Activated naive CD4-positive, alpha-beta T cell treated with anti-CD3 and anti-CD28 coated beads, Interleukin-2, amount 10 ng/mL, durations not matched to agents 7 days and 5 days (primary cell): ENCODE data around the gene RAD51C.
"Not testable (repeated sequence)": the region's sequence is repeated elsewhere in the genome, so short reads cannot be mapped to it uniquely, and the experiment has no call there.

Experiments
- CTCF ChIA-PET: fragments of 350-600 bp; sonication (Branson Sonifier 250); formaldehyde crosslinking; loops from one replicate; lab custom pipeline; 2021; ENCODE audit warnings: antibody characterized with exemption; lab: Charles Lee
- DNase-seq: peaks from one replicate; pipeline ENCODE4 v3.0.0-alpha.2; 2020
- H3K27ac Mint-ChIP-seq: one replicate; pipeline ENCODE4 v1.8.0; 2021; ENCODE audit warnings: mild to moderate bottlenecking, moderate library complexity, mixed read lengths
- H3K27me3 Mint-ChIP-seq: one replicate; pipeline ENCODE4 v1.8.0; 2021; ENCODE audit warnings: mild to moderate bottlenecking, mixed read lengths
- H3K36me3 Mint-ChIP-seq: one replicate; pipeline ENCODE4 v1.8.0; 2021; ENCODE audit warnings: mixed read lengths
- H3K4me1 Mint-ChIP-seq: one replicate; pipeline ENCODE4 v1.8.0; 2021; ENCODE audit warnings: mixed read lengths
- H3K4me3 Mint-ChIP-seq: one replicate; pipeline ENCODE4 v1.8.0; 2021; ENCODE audit warnings: mild to moderate bottlenecking, moderate library complexity, mixed read lengths
- H3K9me3 Mint-ChIP-seq: one replicate; pipeline ENCODE4 v1.8.0; 2021; ENCODE audit warnings: mixed read lengths

The RAD51C gene

GRCh38 chr17:58692239-58693055, at the start of gene RAD51C:
Gene RAD51C (plus strand): TSS chr17:58692602. CDS start chr17:58692644, 42 bp downstream.
- Mint-ChIP-seq H3K27ac (peak within 1 kb of the TSS; percentile 96), H3K4me1 (peaks cover 35% of the 10 kb centered on the region), H3K36me3 (peaks cover 22% of the 10 kb centered on the region), H3K9me3 (no peaks in the 10 kb centered on the region), H3K4me3 (peak within 1 kb of the TSS; percentile 94), H3K27me3 (no peaks in the 10 kb centered on the region)
- peak; percentile 93 for DNase-seq
- CTCF ChIA-PET, result interaction anchor here (0.8 to 1.1 kb wide), 2 partner anchors 174 to 375 kb away, joined by 3 to 4 read pairs; no protein-coding TSS in a partner anchor

- H3K27me3 Mint-ChIP-seq, result peaks cover 8% of the 10 kb centered on the region
- no peaks in the 10 kb centered on the region for H3K36me3 Mint-ChIP-seq
- no peak overlapping the region for H3K4me3 Mint-ChIP-seq
- CTCF ChIA-PET, result interaction anchor here (0.6 kb wide), 1 partner anchor 149 kb away, joined by 4 read pairs; no protein-coding TSS in a partner anchor
- DNase-seq, result no peak
- H3K9me3 Mint-ChIP-seq, result no peaks in the 10 kb centered on the region
- no peak overlapping the region for H3K27ac Mint-ChIP-seq
- H3K4me1 Mint-ChIP-seq, result no peaks in the 10 kb centered on the region
Observed at GRCh38 chr17:58643147-58643546, 49.3 kb upstream of the RAD51C start.

- no peak overlapping the region for H3K27ac Mint-ChIP-seq
- H3K9me3 Mint-ChIP-seq, result no peaks in the 10 kb centered on the region
- no peak for DNase-seq
- H3K4me1 Mint-ChIP-seq, result no peaks in the 10 kb centered on the region
- no peak overlapping the region for H3K4me3 Mint-ChIP-seq
- CTCF ChIA-PET, result interaction anchor here (1.0 kb wide), 1 partner anchor 11 kb away, joined by 3 read pairs; no protein-coding TSS in a partner anchor
- H3K27me3 Mint-ChIP-seq, result peaks cover 15% of the 10 kb centered on the region
- H3K36me3 Mint-ChIP-seq, result no peaks in the 10 kb centered on the region
Observed at GRCh38 chr17:58648236-58648635, 44.2 kb upstream of the RAD51C start.

- H3K9me3 Mint-ChIP-seq, DNase-seq, CTCF ChIA-PET, H3K36me3 Mint-ChIP-seq: not testable (repeated sequence)
- H3K27me3 Mint-ChIP-seq, result peaks cover 16% of the 10 kb centered on the region
- H3K4me1 Mint-ChIP-seq, result peaks cover 26% of the 10 kb centered on the region
- peak overlapping the region; percentile 95 for H3K27ac Mint-ChIP-seq
- peak overlapping the region; percentile 74 for H3K4me3 Mint-ChIP-seq
Observed at GRCh38 chr17:58657962-58658803, 34.2 kb upstream of the RAD51C start.

- CTCF ChIA-PET, result no interaction called here
- H3K4me1 Mint-ChIP-seq, result peaks cover 26% of the 10 kb centered on the region
- H3K9me3 Mint-ChIP-seq, result peaks cover 4% of the 10 kb centered on the region
- H3K27ac Mint-ChIP-seq, result peak overlapping the region; percentile 95
- DNase-seq, result peak; percentile 81
- H3K4me3 Mint-ChIP-seq, result peak overlapping the region; percentile 74
- H3K36me3 Mint-ChIP-seq, result no peaks in the 10 kb centered on the region
- H3K27me3 Mint-ChIP-seq, result peaks cover 16% of the 10 kb centered on the region
Observed at GRCh38 chr17:58658804-58659713, 33.3 kb upstream of the RAD51C start.

- peaks cover 16% of the 10 kb centered on the region for H3K27me3 Mint-ChIP-seq
- peak overlapping the region; percentile 95 for H3K27ac Mint-ChIP-seq
- CTCF ChIA-PET, DNase-seq, H3K9me3 Mint-ChIP-seq, H3K36me3 Mint-ChIP-seq: not testable (repeated sequence)
- peaks cover 26% of the 10 kb centered on the region for H3K4me1 Mint-ChIP-seq
- peak overlapping the region; percentile 74 for H3K4me3 Mint-ChIP-seq
Observed at GRCh38 chr17:58659714-58660084, 32.7 kb upstream of the RAD51C start.

- CTCF ChIA-PET, result interaction anchor here (1.0 kb wide), 1 partner anchor 142 kb away, joined by 3 read pairs; no protein-coding TSS in a partner anchor
- H3K4me1 Mint-ChIP-seq, result peaks cover 26% of the 10 kb centered on the region
- H3K27ac Mint-ChIP-seq, result no peak overlapping the region
- no peaks in the 10 kb centered on the region for H3K36me3 Mint-ChIP-seq
- H3K4me3 Mint-ChIP-seq, result peak overlapping the region; percentile 59
- H3K9me3 Mint-ChIP-seq, result peaks cover 4% of the 10 kb centered on the region
- H3K27me3 Mint-ChIP-seq, result peaks cover 16% of the 10 kb centered on the region
- no peak for DNase-seq
Observed at GRCh38 chr17:58660621-58661020, 31.8 kb upstream of the RAD51C start.

- Mint-ChIP-seq H3K4me1 (peaks cover 28% of the 10 kb centered on the region), H3K27ac (no peak overlapping the region), H3K27me3 (peaks cover 16% of the 10 kb centered on the region), H3K9me3 (peaks cover 4% of the 10 kb centered on the region), H3K36me3 (no peaks in the 10 kb centered on the region), H3K4me3 (no peak overlapping the region)
- CTCF ChIA-PET, result interaction anchor here (1.0 kb wide), 1 partner anchor 143 kb away, joined by 3 read pairs; no protein-coding TSS in a partner anchor
- DNase-seq, result no peak
Observed at GRCh38 chr17:58661499-58661898, 30.9 kb upstream of the RAD51C start.

- no peaks in the 10 kb centered on the region for H3K9me3 Mint-ChIP-seq
- peaks cover 32% of the 10 kb centered on the region for H3K27me3 Mint-ChIP-seq
- peaks cover 13% of the 10 kb centered on the region for H3K4me1 Mint-ChIP-seq
- H3K27ac Mint-ChIP-seq, result no peak overlapping the region
- CTCF ChIA-PET, result no interaction called here
- H3K36me3 Mint-ChIP-seq, result no peaks in the 10 kb centered on the region
- no peak for DNase-seq
- no peak overlapping the region for H3K4me3 Mint-ChIP-seq
Observed at GRCh38 chr17:58664302-58664701, 28.1 kb upstream of the RAD51C start.

- H3K9me3 Mint-ChIP-seq, result no peaks in the 10 kb centered on the region
- H3K4me3 Mint-ChIP-seq, result no peak overlapping the region
- DNase-seq, result no peak
- no peaks in the 10 kb centered on the region for H3K36me3 Mint-ChIP-seq
- CTCF ChIA-PET, result no interaction called here
- peaks cover 7% of the 10 kb centered on the region for H3K4me1 Mint-ChIP-seq
- peaks cover 32% of the 10 kb centered on the region for H3K27me3 Mint-ChIP-seq
- H3K27ac Mint-ChIP-seq, result peak overlapping the region; percentile 1
Observed at GRCh38 chr17:58665946-58666857, 26.2 kb upstream of the RAD51C start.

- CTCF ChIA-PET, result no interaction called here
- Mint-ChIP-seq H3K4me1 (peaks cover 7% of the 10 kb centered on the region), H3K27me3 (peaks cover 25% of the 10 kb centered on the region), H3K36me3 (no peaks in the 10 kb centered on the region), H3K9me3 (no peaks in the 10 kb centered on the region), H3K4me3 (no peak overlapping the region), H3K27ac (no peak overlapping the region)
- DNase-seq, result peak; percentile 50
Observed at GRCh38 chr17:58666858-58667267, 25.5 kb upstream of the RAD51C start.

- CTCF ChIA-PET, result no interaction called here
- H3K36me3 Mint-ChIP-seq, result no peaks in the 10 kb centered on the region
- no peak overlapping the region for H3K4me3 Mint-ChIP-seq
- H3K4me1 Mint-ChIP-seq, result peaks cover 7% of the 10 kb centered on the region
- H3K27me3 Mint-ChIP-seq, result peaks cover 25% of the 10 kb centered on the region
- H3K27ac Mint-ChIP-seq, result no peak overlapping the region
- DNase-seq, result no peak
- no peaks in the 10 kb centered on the region for H3K9me3 Mint-ChIP-seq
Observed at GRCh38 chr17:58667934-58668597, 24.3 kb upstream of the RAD51C start.
